WI38 (cell line): ENCODE data around the gene PLD5.

Experiments used
- H3K4me3 ChIP-seq: 2 replicates; pipeline ENCODE4 v1.5.1; 2011; ENCODE audit warnings: low read depth, mild to moderate bottlenecking, control low read depth, low read length
- CTCF ChIP-seq: IDR thresholded peaks from 2 replicates; pipeline ENCODE4 v1.5.1; 2012; ENCODE audit warnings: low read depth, mild to moderate bottlenecking, control low read depth, low read length

Gene PLD5

GRCh38 chr1:242456726-242457269 is 67.7 kb downstream of the PLD5 start:
- no peak for TF ChIP-seq CTCF
- H3K4me3 ChIP-seq: no peak overlapping the region

GRCh38 chr1:242455052-242455361 is 69.5 kb downstream of the PLD5 start:
- no peak for TF ChIP-seq CTCF
- H3K4me3 ChIP-seq: no peak overlapping the region

- no peak overlapping the region for H3K4me3 ChIP-seq
- TF ChIP-seq CTCF: peak; percentile 28; the same call in 1 of the 2 replicates
These were observed 70.0 kb downstream of the PLD5 start for GRCh38 chr1:242454262-242455051.

- H3K4me3 ChIP-seq: no peak overlapping the region
- TF ChIP-seq CTCF: no peak
These were observed 71.9 kb downstream of the PLD5 start for GRCh38 chr1:242452573-242452972.

GRCh38 chr1:242449661-242450060 is 74.8 kb downstream of the PLD5 start:
- H3K4me3 ChIP-seq: no peak overlapping the region
- no peak for TF ChIP-seq CTCF

- no peak for TF ChIP-seq CTCF
- no peak overlapping the region for H3K4me3 ChIP-seq
These were observed 75.4 kb downstream of the PLD5 start for GRCh38 chr1:242448910-242449645.

- TF ChIP-seq CTCF: no peak
- no peak overlapping the region for H3K4me3 ChIP-seq
These were observed 76.8 kb downstream of the PLD5 start for GRCh38 chr1:242447689-242448088.
